GM12875 (cell line): ENCODE data around the gene ABCA13.

Experiments used
- H3K4me3 ChIP-seq: one replicate; pipeline ENCODE4 v1.5.1; 2011; ENCODE audit warnings: low read depth, low read length, control low read depth
- CTCF ChIP-seq: IDR thresholded peaks from 2 replicates; pipeline ENCODE4 v1.5.1; 2011; ENCODE audit warnings: low read depth, mild to moderate bottlenecking, control low read depth, inconsistent platforms, low read length, moderate library complexity, borderline replicate concordance; ENCODE audit not compliant: insufficient read depth

ABCA13 gene

GRCh38 chr7:48438206-48438605 is 266.9 kb downstream of the ABCA13 start:
- no peak for TF ChIP-seq CTCF
- H3K4me3 ChIP-seq, result no peak overlapping the region

- no peak for TF ChIP-seq CTCF
- H3K4me3 ChIP-seq, result no peak overlapping the region
These were observed 270.7 kb downstream of the ABCA13 start for GRCh38 chr7:48441848-48442492.

GRCh38 chr7:48443051-48443450 is 271.8 kb downstream of the ABCA13 start:
- TF ChIP-seq CTCF, result no peak

GRCh38 chr7:48446721-48447120 is 275.5 kb downstream of the ABCA13 start:
- no peak overlapping the region for H3K4me3 ChIP-seq
- TF ChIP-seq CTCF, result no peak

More at GRCh38 chr7:48443051-48443450, 271.8 kb downstream of the ABCA13 start:
- no peak overlapping the region for H3K4me3 ChIP-seq

GRCh38 chr7:48452218-48452617 is 281.0 kb downstream of the ABCA13 start:
- no peak overlapping the region for H3K4me3 ChIP-seq
- no peak for TF ChIP-seq CTCF

GRCh38 chr7:48454750-48455192 is 283.5 kb downstream of the ABCA13 start:
- H3K4me3 ChIP-seq, result no peak overlapping the region
- TF ChIP-seq CTCF, result no peak

GRCh38 chr7:48455363-48455762 is 284.1 kb downstream of the ABCA13 start:
- TF ChIP-seq CTCF, result no peak
- no peak overlapping the region for H3K4me3 ChIP-seq
